GM23338 (cell line): ENCODE data around the gene DIO3. TPM values are rescaled to one million over a fixed set of nuclear protein-coding genes. Genes with fewer than 3 reads are reported as not detected.

Experiments
- ATAC-seq: fragments of 200-7000 bp; cut with Tn5 transposase; 3 replicates; pipeline ENCODE4 v1.9.1; 2020
- DNase-seq: peaks from one replicate; pipeline ENCODE4 v3.0.0-alpha.2; 2015; ENCODE audit warnings: low spot score
- H2AFZ ChIP-seq: fragments of 200-600 bp; sonication (generic); 2 replicates; pipeline ENCODE4 v1.8.0; 2016; ENCODE audit warnings: antibody characterized with exemption, mild to moderate bottlenecking, moderate library complexity
- H3F3A ChIP-seq: fragments of 200-600 bp; sonication (generic); replicated peaks from 2 replicates; pipeline ENCODE4 v1.8.0; 2017; ENCODE audit warnings: antibody characterized with exemption, mixed run types, low read depth
- H3K27ac ChIP-seq: fragments of 200-600 bp; sonication (generic); 2 replicates; pipeline ENCODE4 v1.6.1; 2016; ENCODE audit warnings: low read depth
- H3K27me3 ChIP-seq: fragments of 200-600 bp; sonication (generic); 2 replicates; pipeline ENCODE4 v1.8.0; 2016; ENCODE audit warnings: mild to moderate bottlenecking, mixed run types, moderate library complexity; ENCODE audit not compliant: insufficient read depth
- H3K36me3 ChIP-seq: fragments of 200-600 bp; sonication (generic); 2 replicates; pipeline ENCODE4 v1.8.0; 2016; ENCODE audit warnings: mild to moderate bottlenecking; ENCODE audit not compliant: insufficient read depth
- H3K4me1 ChIP-seq: fragments of 200-600 bp; sonication (generic); 2 replicates; pipeline ENCODE4 v1.8.0; 2016; ENCODE audit warnings: mild to moderate bottlenecking, moderate library complexity; ENCODE audit not compliant: insufficient read depth
- H3K4me2 ChIP-seq: fragments of 200-600 bp; sonication (generic); 2 replicates; pipeline ENCODE4 v1.7.1; 2017; ENCODE audit warnings: mixed run types
- H3K4me3 ChIP-seq: fragments of 200-600 bp; sonication (generic); 2 replicates; pipeline ENCODE4 v1.6.1; 2016; ENCODE audit warnings: mixed run types
- H3K79me2 ChIP-seq: fragments of 200-600 bp; sonication (generic); replicated peaks from 2 replicates; pipeline ENCODE4 v1.8.0; 2017; ENCODE audit warnings: mild to moderate bottlenecking; ENCODE audit not compliant: insufficient read depth
- H3K9me2 ChIP-seq: fragments of 200-600 bp; sonication (generic); 2 replicates; pipeline ENCODE4 v1.8.0; 2017; ENCODE audit not compliant: insufficient read depth
- H4K20me1 ChIP-seq: fragments of 200-600 bp; sonication (generic); replicated peaks from 2 replicates; pipeline ENCODE4 v1.8.0; 2017; ENCODE audit warnings: mild to moderate bottlenecking; ENCODE audit not compliant: insufficient read depth
- H3K27ac Mint-ChIP-seq: 2 replicates; pipeline ENCODE4 v1.8.0; 2020; ENCODE audit warnings: inconsistent platforms, mild to moderate bottlenecking, moderate library complexity, mixed read lengths
- H3K27me3 Mint-ChIP-seq: 3 replicates; pipeline ENCODE4 v1.8.0; 2022; ENCODE audit warnings: low read depth, mild to moderate bottlenecking, moderate library complexity, mixed read lengths, inconsistent platforms; ENCODE audit not compliant: insufficient read depth, poor library complexity
- H3K36me3 Mint-ChIP-seq: 3 replicates; pipeline ENCODE4 v1.8.0; 2021; ENCODE audit warnings: low read depth, mild to moderate bottlenecking, inconsistent platforms, moderate library complexity, mixed read lengths
- H3K4me1 Mint-ChIP-seq: 3 replicates; pipeline ENCODE4 v1.8.0; 2020; ENCODE audit warnings: mild to moderate bottlenecking, inconsistent platforms, mixed read lengths
- H3K4me3 Mint-ChIP-seq: 3 replicates; pipeline ENCODE4 v1.8.0; 2021; ENCODE audit warnings: moderate library complexity, mild to moderate bottlenecking, inconsistent platforms, mixed read lengths
- H3K9me3 Mint-ChIP-seq: 3 replicates; pipeline ENCODE4 v1.8.0; 2020; ENCODE audit warnings: moderate library complexity, mild to moderate bottlenecking, inconsistent platforms, mixed read lengths
- CREB1 ChIP-seq: fragments of 250-450 bp; sonication (Bioruptor Pico); IDR thresholded peaks from 2 replicates; pipeline ENCODE4 v1.5.0; 2020; ENCODE audit warnings: low read depth, mild to moderate bottlenecking, moderate library complexity
- CTCF ChIP-seq, 2 experiments: fragments of 200-600 bp in 1 of 2; sonication (generic) in 1 of 2; conservative IDR thresholded peaks; 2 replicates each; pipeline versions ENCODE4 v1.5.1 to v1.6.1; 2016 to 2017; ENCODE audit warnings: antibody characterized with exemption in 2 of 2, low read depth in 2 of 2, mild to moderate bottlenecking in 2 of 2, moderate library complexity in 1 of 2
- EZH2 ChIP-seq: fragments of 200-600 bp; sonication (generic); IDR thresholded peaks from one replicate; pipeline ENCODE4 v1.8.0; 2017; ENCODE audit warnings: antibody characterized with exemption, mild to moderate bottlenecking, low read depth; ENCODE audit not compliant: unreplicated experiment
- EZH2phosphoT487 ChIP-seq: fragments of 200-600 bp; sonication (generic); IDR thresholded peaks from one replicate; pipeline ENCODE4 v1.8.1; 2018; ENCODE audit warnings: antibody characterized with exemption; ENCODE audit not compliant: unreplicated experiment
- JUNB ChIP-seq: IDR thresholded peaks from one replicate; pipeline ENCODE4 v1.6.1; 2016; ENCODE audit warnings: antibody characterized with exemption; ENCODE audit not compliant: unreplicated experiment
- NANOG ChIP-seq: IDR thresholded peaks from 2 replicates; pipeline ENCODE4 v1.6.1; 2016; ENCODE audit warnings: antibody characterized with exemption, borderline replicate concordance
- POLR2AphosphoS5 ChIP-seq: IDR thresholded peaks from 2 replicates; pipeline ENCODE4 v1.6.1; 2016; ENCODE audit warnings: antibody characterized with exemption, low read depth
- REST ChIP-seq: IDR thresholded peaks from one replicate; pipeline ENCODE4 v1.6.1; 2018; ENCODE audit warnings: antibody characterized with exemption; ENCODE audit not compliant: unreplicated experiment
- STAT1 ChIP-seq: IDR thresholded peaks from one replicate; pipeline ENCODE4 v1.6.1; 2016; ENCODE audit warnings: antibody characterized with exemption; ENCODE audit not compliant: unreplicated experiment
- ZNF114 ChIP-seq: fragments of 250-450 bp; sonication (Bioruptor Pico); IDR thresholded peaks from 2 replicates; pipeline ENCODE4 v1.5.0; 2020; ENCODE audit warnings: mild to moderate bottlenecking, moderate library complexity
- ZNF331 ChIP-seq: fragments of 250-450 bp; sonication (Bioruptor Pico); IDR thresholded peaks from 2 replicates; pipeline ENCODE4 v1.5.0; 2020; ENCODE audit warnings: low read depth, mild to moderate bottlenecking, moderate library complexity
- ZNF462 ChIP-seq: fragments of 250-450 bp; sonication (Bioruptor Pico); IDR thresholded peaks from 2 replicates; pipeline ENCODE4 v1.5.0; 2020; ENCODE audit warnings: mild to moderate bottlenecking, moderate library complexity
- polyA plus RNA-seq: library from polyadenylated mRNA; unstranded; fragments of >200 nt; fragmentation: Nextera tagmentation; extraction: Ambion mirVana; gene quantifications from 2 replicates; pipeline ENCODE4 v1.2.1, GENCODE V29; 2016
- total RNA-seq: library from RNA; depleted of rRNA; stranded (reverse); fragments of >200 nt; shearing (Covaris generic); gene quantifications from 2 replicates; pipeline ENCODE4 v1.2.3, GENCODE V29; 2014

The DIO3 gene
- total and polyA plus RNA-seq, 2 experiments from 2014 or later, result 0.10 to 0.28 TPM

GRCh38 chr14:101546706-101547105 is 14.6 kb upstream of the DIO3 start (continued):
- TF ChIP-seq REST (no peak), CTCF (conservative IDR thresholded peaks at IDR 0.05; ENCODE audit: low read depth in 2 of 2) (no peak), ZNF331 (CRISPR knock-in tag) (no peak), NANOG (no peak), JUNB (no peak), EZH2phosphoT487 (no peak), EZH2 (no peak), STAT1 (no peak)

- Histone ChIP-seq H2AFZ (no peak overlapping the region), H3K27ac (no peak overlapping the region), H3K4me1 (no peaks in the 10 kb centered on the region), H3K36me3 (no peaks in the 10 kb centered on the region), H3K9me2 (no peaks in the 10 kb centered on the region), H3F3A (no peaks in the 10 kb centered on the region), H4K20me1 (no peaks in the 10 kb centered on the region), H3K27me3 (no peaks in the 10 kb centered on the region), H3K79me2 (no peaks in the 10 kb centered on the region), H3K4me3 (no peak overlapping the region), H3K4me2 (no peak overlapping the region)
- DNase-seq (no peak), ATAC-seq (no peak)
- peaks cover 15% of the 10 kb centered on the region for H3K9me3 Mint-ChIP-seq
- peaks cover 5% of the 10 kb centered on the region; the same call in 1 of the 3 replicates for H3K36me3 Mint-ChIP-seq
- H3K27me3 Mint-ChIP-seq, result peaks cover 23% of the 10 kb centered on the region
- no peaks in the 10 kb centered on the region; the same call in 2 of the 3 replicates for H3K4me1 Mint-ChIP-seq
- no peak overlapping the region for H3K4me3 Mint-ChIP-seq
- no peak overlapping the region for H3K27ac Mint-ChIP-seq
- no peak for TF ChIP-seq CREB1 (CRISPR knock-in tag)
- no peak for TF ChIP-seq EZH2
- TF ChIP-seq POLR2AphosphoS5, result no peak
- TF ChIP-seq EZH2phosphoT487, result no peak
- TF ChIP-seq JUNB, result no peak
- no peak for TF ChIP-seq ZNF114 (CRISPR knock-in tag)
- TF ChIP-seq STAT1, result no peak
- no peak for TF ChIP-seq ZNF462 (CRISPR knock-in tag)
Observed at GRCh38 chr14:101547107-101547738, 14.1 kb upstream of the DIO3 start.
